Activated CD8-positive, alpha-beta memory T cell treated with anti-CD3 and anti-CD28 coated beads for 4 hours (primary cell): ENCODE results near the gene ODF2.
"Not testable (repeated sequence)": the region's sequence is repeated elsewhere in the genome, so short reads cannot be mapped to it uniquely, and the experiment has no call there.

Experiments used
- DNase-seq, 2 donors: peaks; one replicate each; pipeline ENCODE4 v3.0.0-alpha.2; 2020; ENCODE audit warnings: low read depth in 2 of 2

The ODF2 gene

GRCh38 chr9:128482186-128482585 lies 26.4 kb downstream of the ODF2 start:
- no peak for DNase-seq

- no peak for DNase-seq
Observed at GRCh38 chr9:128484686-128485413, 29.0 kb downstream of the ODF2 start.

- no peak for DNase-seq
Observed at GRCh38 chr9:128485414-128485855, 29.6 kb downstream of the ODF2 start.

- DNase-seq, result no peak
Observed at GRCh38 chr9:128486201-128486600, 30.4 kb downstream of the ODF2 start.

- no peak for DNase-seq
Observed at GRCh38 chr9:128493424-128493823, 37.6 kb downstream of the ODF2 start.

- no peak for DNase-seq
Observed at GRCh38 chr9:128494108-128494745, 38.4 kb downstream of the ODF2 start.

GRCh38 chr9:128494746-128495129 lies 38.9 kb downstream of the ODF2 start:
- no peak for DNase-seq

- no peak for DNase-seq
Observed at GRCh38 chr9:128495296-128495695, 39.5 kb downstream of the ODF2 start.

GRCh38 chr9:128495804-128496417 lies 40.1 kb downstream of the ODF2 start:
- no peak for DNase-seq

- no peak for DNase-seq
Observed at GRCh38 chr9:128497824-128498610, 42.2 kb downstream of the ODF2 start.

GRCh38 chr9:128498911-128499310 lies 43.1 kb downstream of the ODF2 start:
- no peak for DNase-seq

- DNase-seq, result no peak
Observed at GRCh38 chr9:128499920-128500319, 44.1 kb downstream of the ODF2 start.

- not testable (repeated sequence) for DNase-seq
Observed at GRCh38 chr9:128503415-128503825, 47.6 kb downstream of the ODF2 start.

- no peak for DNase-seq
Observed at GRCh38 chr9:128503870-128504269, 48.1 kb downstream of the ODF2 start.

- DNase-seq, result peak; percentile 90 to 92
Observed at GRCh38 chr9:128504485-128505413, 48.9 kb downstream of the ODF2 start, which contains the start of gene GLE1. Gene GLE1, plus strand, starts transcription at chr9:128504719. Its CDS starts 87 bp downstream, at chr9:128504806.

GRCh38 chr9:128505414-128505765 lies 49.6 kb downstream of the ODF2 start:
- no peak for DNase-seq

GRCh38 chr9:128505906-128506305 lies 50.1 kb downstream of the ODF2 start:
- DNase-seq, result not testable (repeated sequence)

GRCh38 chr9:128512820-128513219 lies 57.0 kb downstream of the ODF2 start:
- DNase-seq, result no peak

- no peak for DNase-seq
Observed at GRCh38 chr9:128521956-128522355, 66.2 kb downstream of the ODF2 start.

- DNase-seq, result no peak
Observed at GRCh38 chr9:128523199-128523925, 67.6 kb downstream of the ODF2 start.
